Activated CD4-positive, alpha-beta T cell treated with anti-CD3 and anti-CD28 coated beads, Interleukin-2, amount 10 ng/mL, durations not matched to agents 7 days and 5 days (primary cell): ENCODE results near the gene MS4A15. TPM values are rescaled to one million over a fixed set of nuclear protein-coding genes. Genes with fewer than 3 reads are reported as not detected.
"Not testable (repeated sequence)": the region's sequence is repeated elsewhere in the genome, so short reads cannot be mapped to it uniquely, and the experiment has no call there.

ENCODE experiments used
- CTCF ChIA-PET: fragments of 350-600 bp; sonication (Branson Sonifier 250); formaldehyde crosslinking; loops from one replicate; lab custom pipeline; 2021; ENCODE audit warnings: antibody characterized with exemption; lab: Charles Lee
- POLR2A ChIA-PET: fragments of 350-600 bp; sonication (Branson Sonifier 250); formaldehyde crosslinking; loops from one replicate; lab custom pipeline; 2021; ENCODE audit warnings: antibody characterized with exemption; lab: Charles Lee
- DNase-seq: peaks from one replicate; pipeline ENCODE4 v3.0.0-alpha.2; 2020
- H3K27ac Mint-ChIP-seq: one replicate; pipeline ENCODE4 v1.8.0; 2021; ENCODE audit warnings: mild to moderate bottlenecking, moderate library complexity, mixed read lengths
- H3K27me3 Mint-ChIP-seq: one replicate; pipeline ENCODE4 v1.8.0; 2021; ENCODE audit warnings: mixed read lengths
- H3K36me3 Mint-ChIP-seq: one replicate; pipeline ENCODE4 v1.8.0; 2021; ENCODE audit warnings: low read depth, mixed read lengths
- H3K4me1 Mint-ChIP-seq: one replicate; pipeline ENCODE4 v1.8.0; 2021; ENCODE audit warnings: mixed read lengths
- H3K4me3 Mint-ChIP-seq: one replicate; pipeline ENCODE4 v1.8.0; 2021; ENCODE audit warnings: mild to moderate bottlenecking, moderate library complexity, mixed read lengths
- H3K9me3 Mint-ChIP-seq: one replicate; pipeline ENCODE4 v1.8.0; 2021; ENCODE audit warnings: mixed read lengths
- total RNA-seq, 2 experiments: library from RNA; stranded (reverse); gene quantifications; one replicate each; pipeline ENCODE4 v1.2.3, GENCODE V29; 2021

MS4A15 gene
- total RNA-seq, 2 experiments from 2014 or later, result not detected

DNA sequence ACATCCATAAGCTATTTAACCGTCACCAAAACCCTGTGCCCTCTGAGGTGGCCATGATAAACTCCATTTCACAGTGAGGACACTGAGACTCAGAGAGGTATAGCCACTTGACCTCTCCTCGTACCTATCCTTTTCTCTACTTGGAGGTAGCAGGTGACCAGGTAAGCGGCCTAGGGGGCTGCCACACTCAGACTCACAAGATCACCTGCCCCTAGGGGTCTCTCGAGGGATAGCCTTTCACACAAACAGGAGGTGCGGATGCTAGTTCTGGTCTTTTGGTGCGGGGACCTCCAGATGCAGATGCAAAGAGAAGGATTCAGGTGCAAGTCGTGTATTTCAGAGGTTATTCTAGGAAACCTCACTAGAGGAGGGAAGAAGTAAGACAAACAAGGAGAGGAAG is 17.6 kb upstream of the MS4A15 start:
- H3K36me3 Mint-ChIP-seq, result no peaks in the 10 kb centered on the region
- no peak overlapping the region for H3K4me3 Mint-ChIP-seq
- H3K27ac Mint-ChIP-seq, result no peak overlapping the region
- ChIA-PET CTCF (no interaction called here), POLR2A (no interaction called here)
- H3K9me3 Mint-ChIP-seq, result no peaks in the 10 kb centered on the region
- H3K27me3 Mint-ChIP-seq, result peaks cover 8% of the 10 kb centered on the region
- H3K4me1 Mint-ChIP-seq, result no peaks in the 10 kb centered on the region
- DNase-seq, result no peak

DNA sequence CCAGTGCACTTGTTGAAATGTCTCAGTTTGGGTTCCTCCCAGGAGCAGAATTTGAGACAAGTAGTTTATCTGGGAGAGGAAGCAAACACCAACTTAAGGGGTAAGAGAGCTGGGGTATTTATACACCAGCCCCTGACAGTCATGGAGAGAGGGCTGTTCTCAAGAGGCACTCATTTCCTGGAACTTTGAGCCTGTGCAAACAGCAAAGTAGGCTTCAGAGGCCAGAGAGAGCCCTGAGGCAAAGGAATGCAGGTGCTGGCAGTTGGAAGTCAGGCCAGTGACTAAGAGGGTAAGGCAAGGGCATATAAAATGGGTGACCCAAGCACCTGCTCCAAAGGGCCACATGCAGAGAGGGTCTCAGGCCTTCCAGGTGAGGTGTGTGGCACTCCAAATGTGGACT is 16.1 kb upstream of the MS4A15 start:
- Mint-ChIP-seq H3K36me3 (no peaks in the 10 kb centered on the region), H3K27me3 (peaks cover 14% of the 10 kb centered on the region), H3K4me1 (no peaks in the 10 kb centered on the region), H3K27ac (no peak overlapping the region), H3K4me3 (no peak overlapping the region), H3K9me3 (no peaks in the 10 kb centered on the region)
- POLR2A ChIA-PET, result no interaction called here
- DNase-seq, result no peak
- CTCF ChIA-PET, result no interaction called here

GRCh38 chr11:60741421-60741820 is 15.2 kb upstream of the MS4A15 start:
- Mint-ChIP-seq H3K27ac (no peak overlapping the region), H3K36me3 (no peaks in the 10 kb centered on the region), H3K4me1 (no peaks in the 10 kb centered on the region), H3K9me3 (no peaks in the 10 kb centered on the region), H3K27me3 (peaks cover 14% of the 10 kb centered on the region), H3K4me3 (no peak overlapping the region)
- ChIA-PET CTCF (no interaction called here), POLR2A (no interaction called here)
- DNase-seq, result no peak

- peaks cover 6% of the 10 kb centered on the region for H3K9me3 Mint-ChIP-seq
- H3K27ac Mint-ChIP-seq, result no peak overlapping the region
- ChIA-PET POLR2A (no interaction called here), CTCF (no interaction called here)
- H3K27me3 Mint-ChIP-seq, result peaks cover 14% of the 10 kb centered on the region
- DNase-seq, result no peak
- no peak overlapping the region for H3K4me3 Mint-ChIP-seq
- no peaks in the 10 kb centered on the region for H3K36me3 Mint-ChIP-seq
- H3K4me1 Mint-ChIP-seq, result no peaks in the 10 kb centered on the region
Observed at GRCh38 chr11:60743058-60743457, 13.6 kb upstream of the MS4A15 start.

DNA sequence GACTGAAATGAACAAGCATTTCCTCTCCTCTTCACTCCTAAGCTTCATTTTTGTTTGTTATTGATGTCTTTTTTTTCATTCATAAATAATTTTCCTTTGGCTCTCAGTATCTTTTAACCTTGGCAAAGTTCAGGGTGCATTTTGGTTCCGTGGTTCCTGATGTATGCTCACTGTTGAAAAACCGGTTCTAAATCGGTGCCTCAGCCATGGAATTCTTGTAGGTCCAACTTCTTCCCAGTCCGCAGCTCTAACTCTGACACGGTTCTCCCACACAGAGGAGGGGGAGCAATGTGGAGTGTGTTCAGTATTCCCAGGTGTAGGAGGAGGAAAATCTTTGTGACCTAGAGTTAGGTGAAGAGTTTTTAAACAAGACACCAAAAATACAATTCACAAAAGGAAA is 12.6 kb upstream of the MS4A15 start:
- no peaks in the 10 kb centered on the region for H3K36me3 Mint-ChIP-seq
- ChIA-PET CTCF (no interaction called here), POLR2A (no interaction called here)
- H3K27ac Mint-ChIP-seq, result no peak overlapping the region
- DNase-seq, result no peak
- no peaks in the 10 kb centered on the region for H3K4me1 Mint-ChIP-seq
- peaks cover 14% of the 10 kb centered on the region for H3K27me3 Mint-ChIP-seq
- H3K4me3 Mint-ChIP-seq, result no peak overlapping the region
- peaks cover 6% of the 10 kb centered on the region for H3K9me3 Mint-ChIP-seq

- H3K4me3 Mint-ChIP-seq, result no peak overlapping the region
- no peak overlapping the region for H3K27ac Mint-ChIP-seq
- H3K27me3 Mint-ChIP-seq, result peaks cover 21% of the 10 kb centered on the region
- no peak for DNase-seq
- ChIA-PET POLR2A (no interaction called here), CTCF (no interaction called here)
- no peaks in the 10 kb centered on the region for H3K36me3 Mint-ChIP-seq
- peaks cover 6% of the 10 kb centered on the region for H3K9me3 Mint-ChIP-seq
- no peaks in the 10 kb centered on the region for H3K4me1 Mint-ChIP-seq
Observed at GRCh38 chr11:60747359-60747873, 9.3 kb upstream of the MS4A15 start.

- H3K36me3 Mint-ChIP-seq, result no peaks in the 10 kb centered on the region
- DNase-seq, result no peak
- ChIA-PET CTCF (no interaction called here), POLR2A (no interaction called here)
- peaks cover 6% of the 10 kb centered on the region for H3K9me3 Mint-ChIP-seq
- no peaks in the 10 kb centered on the region for H3K4me1 Mint-ChIP-seq
- H3K4me3 Mint-ChIP-seq, result no peak overlapping the region
- peaks cover 21% of the 10 kb centered on the region for H3K27me3 Mint-ChIP-seq
- H3K27ac Mint-ChIP-seq, result no peak overlapping the region
Observed at GRCh38 chr11:60748225-60748624, 8.4 kb upstream of the MS4A15 start.

- CTCF ChIA-PET, result no interaction called here
- Mint-ChIP-seq H3K9me3 (peaks cover 6% of the 10 kb centered on the region), H3K27ac (no peak overlapping the region), H3K4me3 (no peak overlapping the region), H3K36me3 (no peaks in the 10 kb centered on the region), H3K27me3 (peaks cover 15% of the 10 kb centered on the region), H3K4me1 (no peaks in the 10 kb centered on the region)
- POLR2A ChIA-PET, result no interaction called here
- DNase-seq, result no peak
Observed at GRCh38 chr11:60748821-60749220, 7.8 kb upstream of the MS4A15 start.

- ChIA-PET CTCF (no interaction called here), POLR2A (no interaction called here)
- no peaks in the 10 kb centered on the region for H3K4me1 Mint-ChIP-seq
- DNase-seq, result no peak
- peaks cover 7% of the 10 kb centered on the region for H3K27me3 Mint-ChIP-seq
- no peak overlapping the region for H3K27ac Mint-ChIP-seq
- no peak overlapping the region for H3K4me3 Mint-ChIP-seq
- no peaks in the 10 kb centered on the region for H3K36me3 Mint-ChIP-seq
- H3K9me3 Mint-ChIP-seq, result peaks cover 6% of the 10 kb centered on the region
Observed at GRCh38 chr11:60750911-60751310, 5.8 kb upstream of the MS4A15 start.

- no peak for DNase-seq
- H3K9me3 Mint-ChIP-seq, result no peaks in the 10 kb centered on the region
- H3K27me3 Mint-ChIP-seq, result peaks cover 9% of the 10 kb centered on the region
- H3K4me3 Mint-ChIP-seq, result no peak overlapping the region
- CTCF ChIA-PET, result no interaction called here
- no peaks in the 10 kb centered on the region for H3K4me1 Mint-ChIP-seq
- no peak overlapping the region for H3K27ac Mint-ChIP-seq
- POLR2A ChIA-PET, result no interaction called here
- H3K36me3 Mint-ChIP-seq, result no peaks in the 10 kb centered on the region
Observed at GRCh38 chr11:60753309-60753708, 3.4 kb upstream of the MS4A15 start.

- no peak for DNase-seq
- H3K4me3 Mint-ChIP-seq, result no peak overlapping the region
- no peaks in the 10 kb centered on the region for H3K36me3 Mint-ChIP-seq
- H3K27me3 Mint-ChIP-seq, result peaks cover 24% of the 10 kb centered on the region
- H3K4me1 Mint-ChIP-seq, result no peaks in the 10 kb centered on the region
- ChIA-PET POLR2A (no interaction called here), CTCF (interaction anchor here (0.6 kb wide), 1 partner anchor 875 kb away, joined by 3 read pairs; no protein-coding TSS in a partner anchor)
- no peak overlapping the region for H3K27ac Mint-ChIP-seq
- no peaks in the 10 kb centered on the region for H3K9me3 Mint-ChIP-seq
Observed at GRCh38 chr11:60754887-60755286, 1.8 kb upstream of the MS4A15 start.

GRCh38 chr11:60757231-60757800 is 649 bp downstream of the MS4A15 start:
- Mint-ChIP-seq H3K27me3 (peaks cover 24% of the 10 kb centered on the region), H3K27ac (no peak overlapping the region), H3K36me3 (no peaks in the 10 kb centered on the region), H3K4me1 (no peaks in the 10 kb centered on the region), H3K9me3 (no peaks in the 10 kb centered on the region), H3K4me3 (no peak overlapping the region)
- POLR2A ChIA-PET, result no interaction called here
- DNase-seq, result no peak
- CTCF ChIA-PET, result interaction anchor here (1.4 kb wide), 1 partner anchor 7 kb away, joined by 3 read pairs; no protein-coding TSS in a partner anchor

GRCh38 chr11:60758671-60759070 is 2.0 kb downstream of the MS4A15 start:
- CTCF ChIA-PET, H3K36me3 Mint-ChIP-seq: not testable (repeated sequence)

More at GRCh38 chr11:60758671-60759070, 2.0 kb downstream of the MS4A15 start:
- H3K27ac Mint-ChIP-seq, H3K9me3 Mint-ChIP-seq, H3K4me1 Mint-ChIP-seq, DNase-seq, H3K4me3 Mint-ChIP-seq, POLR2A ChIA-PET: not testable (repeated sequence)
- H3K27me3 Mint-ChIP-seq, result peaks cover 23% of the 10 kb centered on the region
